ENCODE data around the gene DUSP7.
A peak's percentile ranks its signal among the peaks of the same experiment; 100 is the strongest.

DUSP7 gene

GRCh38 chr3:52001443-52001974, 54.9 kb downstream of the DUSP7 start:
- peak; percentile 94 for TF ChIP-seq CTCF (conservative IDR thresholded peaks at IDR 0.05; ENCODE audit: low read depth, low read length)
- no peak overlapping the region for H3K4me3 ChIP-seq (ENCODE audit: low read depth, low read length)
- peak; percentile 66 for DNase-seq (ENCODE audit: low read depth)

- TF ChIP-seq CTCF (conservative IDR thresholded peaks at IDR 0.05; ENCODE audit: low read depth, low read length), result no peak
- H3K4me3 ChIP-seq (ENCODE audit: low read depth, low read length), result no peak overlapping the region
- no peak for DNase-seq (ENCODE audit: low read depth)
These were observed 56.5 kb downstream of the DUSP7 start for GRCh38 chr3:51999846-52000245.
